Astrocyte (in vitro differentiated cells and primary cell): ENCODE results near the gene BTBD10. TPM values are rescaled to one million over a fixed set of nuclear protein-coding genes. Genes with fewer than 3 reads are reported as not detected.

Source experiments
- DNase-seq: peaks from one replicate; pipeline ENCODE4 v3.0.0-alpha.2; 2010; ENCODE audit warnings: low read depth
- FAIRE-seq: peaks from 2 replicates; lab custom pipeline; 2011; peaks lifted over from hg19 to GRCh38; lab: Jason Lieb, UNC
- H2AFZ ChIP-seq: 2 replicates; pipeline ENCODE4 v1.6.0; 2012; ENCODE audit warnings: low read depth, low read length, inconsistent platforms
- H3K27ac ChIP-seq: 2 replicates; pipeline ENCODE4 v1.5.1; 2011; ENCODE audit warnings: low read depth, low read length, inconsistent platforms
- H3K27me3 ChIP-seq: 2 replicates; pipeline ENCODE4 v1.6.0; 2011; ENCODE audit warnings: low read length, inconsistent platforms; ENCODE audit not compliant: insufficient read depth
- H3K36me3 ChIP-seq: 2 replicates; pipeline ENCODE4 v1.5.1; 2011; ENCODE audit warnings: low read length, inconsistent platforms; ENCODE audit not compliant: insufficient read depth
- H3K4me1 ChIP-seq: 2 replicates; pipeline ENCODE4 v1.5.1; 2011; ENCODE audit warnings: low read length, inconsistent platforms; ENCODE audit not compliant: insufficient read depth
- H3K4me2 ChIP-seq: 2 replicates; pipeline ENCODE4 v1.6.0; 2012; ENCODE audit warnings: low read length, inconsistent platforms
- H3K4me3 ChIP-seq: 2 replicates; pipeline ENCODE4 v1.5.1; 2011; ENCODE audit warnings: low read depth, mild to moderate bottlenecking, low read length, inconsistent platforms; ENCODE audit not compliant: insufficient read depth
- H3K79me2 ChIP-seq: 2 replicates; pipeline ENCODE4 v1.6.0; 2012; ENCODE audit warnings: mild to moderate bottlenecking, low read length, inconsistent platforms; ENCODE audit not compliant: insufficient read depth
- H3K9ac ChIP-seq: 2 replicates; pipeline ENCODE4 v1.6.0; 2012; ENCODE audit warnings: mild to moderate bottlenecking, low read length, inconsistent platforms
- H3K9me3 ChIP-seq: 2 replicates; pipeline ENCODE4 v1.5.1; 2012; ENCODE audit warnings: low read depth, mild to moderate bottlenecking, low read length, inconsistent platforms; ENCODE audit not compliant: insufficient read depth
- H4K20me1 ChIP-seq: 2 replicates; pipeline ENCODE4 v1.6.0; 2012; ENCODE audit warnings: low read length, inconsistent platforms; ENCODE audit not compliant: insufficient read depth
- H3K27ac Mint-ChIP-seq: one replicate; pipeline ENCODE4 v1.8.0; 2021; ENCODE audit warnings: mild to moderate bottlenecking, mixed read lengths; ENCODE audit not compliant: unreplicated experiment
- H3K27me3 Mint-ChIP-seq: one replicate; pipeline ENCODE4 v1.8.0; 2021; ENCODE audit warnings: low read depth, mixed read lengths; ENCODE audit not compliant: unreplicated experiment
- H3K36me3 Mint-ChIP-seq: one replicate; pipeline ENCODE4 v1.8.0; 2021; ENCODE audit warnings: low read depth, mixed read lengths; ENCODE audit not compliant: unreplicated experiment
- H3K4me1 Mint-ChIP-seq: one replicate; pipeline ENCODE4 v1.8.0; 2021; ENCODE audit warnings: low read depth, mixed read lengths; ENCODE audit not compliant: unreplicated experiment
- H3K4me3 Mint-ChIP-seq: one replicate; pipeline ENCODE4 v1.8.0; 2021; ENCODE audit warnings: mild to moderate bottlenecking, moderate library complexity, mixed read lengths; ENCODE audit not compliant: unreplicated experiment
- H3K9me3 Mint-ChIP-seq: one replicate; pipeline ENCODE4 v1.8.0; 2021; ENCODE audit warnings: mild to moderate bottlenecking, mixed read lengths; ENCODE audit not compliant: unreplicated experiment
- CTCF ChIP-seq: IDR thresholded peaks from 2 replicates; pipeline ENCODE4 v1.5.1; 2011; ENCODE audit warnings: low read depth, mild to moderate bottlenecking, inconsistent platforms, low read length, moderate library complexity; ENCODE audit not compliant: insufficient read depth
- EZH2 ChIP-seq: IDR thresholded peaks from 2 replicates; pipeline ENCODE4 v1.6.1; 2012; ENCODE audit warnings: mild to moderate bottlenecking, low read length, inconsistent platforms; ENCODE audit not compliant: insufficient read depth
- total RNA-seq: library from RNA; stranded (reverse); gene quantifications from 2 replicates; pipeline ENCODE4 v1.2.1, GENCODE V29; 2021

BTBD10 gene
- total RNA-seq, 1 donor from 2014 or later = 58.9 TPM

- peak; percentile 45 for DNase-seq
- peak overlapping the region; percentile 94 for H2AFZ ChIP-seq
These were observed 616 bp downstream of the BTBD10 start for GRCh38 chr11:13462311-13462900.

GRCh38 chr11:13461291-13461690, 1.7 kb downstream of the BTBD10 start:
- no peak overlapping the region for H3K27ac ChIP-seq
- no peak for TF ChIP-seq EZH2
- TF ChIP-seq CTCF = no peak
- H3K4me2 ChIP-seq = peak overlapping the region; percentile 97
- no peak overlapping the region for H3K4me3 ChIP-seq
- H3K4me1 ChIP-seq = peaks cover 6% of the 10 kb centered on the region
- no peaks in the 10 kb centered on the region for H3K36me3 ChIP-seq
- peak overlapping the region; percentile 97 for H3K27ac Mint-ChIP-seq
- H3K4me1 Mint-ChIP-seq = peaks cover 24% of the 10 kb centered on the region
- peak overlapping the region; percentile 97 for H3K4me3 Mint-ChIP-seq
- H3K79me2 ChIP-seq = peaks cover 63% of the 10 kb centered on the region
- FAIRE-seq = no peak
- no peaks in the 10 kb centered on the region for H3K27me3 ChIP-seq
- H3K36me3 Mint-ChIP-seq = peaks cover 2% of the 10 kb centered on the region
- no peaks in the 10 kb centered on the region for H3K9me3 Mint-ChIP-seq
- H4K20me1 ChIP-seq = peaks cover 30% of the 10 kb centered on the region
- no peaks in the 10 kb centered on the region for H3K27me3 Mint-ChIP-seq
- H3K9me3 ChIP-seq = no peaks in the 10 kb centered on the region
- no peak overlapping the region for H2AFZ ChIP-seq
- DNase-seq = no peak
- peak overlapping the region; percentile 93 for H3K9ac ChIP-seq

More at GRCh38 chr11:13462311-13462900, 616 bp downstream of the BTBD10 start:
- H3K27ac Mint-ChIP-seq = peak overlapping the region; percentile 97
- Histone ChIP-seq H3K36me3 (no peaks in the 10 kb centered on the region), H3K4me1 (peaks cover 6% of the 10 kb centered on the region), H3K4me2 (peak overlapping the region; percentile 97), H3K4me3 (peak overlapping the region; percentile 93), H3K27me3 (no peaks in the 10 kb centered on the region), H3K9ac (peak overlapping the region; percentile 93), H3K79me2 (peaks cover 53% of the 10 kb centered on the region), H3K27ac (peak overlapping the region; percentile 82), H3K9me3 (no peaks in the 10 kb centered on the region), H4K20me1 (peaks cover 24% of the 10 kb centered on the region)
- TF ChIP-seq CTCF (no peak), EZH2 (no peak)
- H3K9me3 Mint-ChIP-seq = no peaks in the 10 kb centered on the region
- peak overlapping the region; percentile 97 for H3K4me3 Mint-ChIP-seq
- peaks cover 2% of the 10 kb centered on the region for H3K36me3 Mint-ChIP-seq
- H3K4me1 Mint-ChIP-seq = peaks cover 24% of the 10 kb centered on the region
- H3K27me3 Mint-ChIP-seq = no peaks in the 10 kb centered on the region
- no peak for FAIRE-seq

- Histone ChIP-seq H3K4me1 (peaks cover 3% of the 10 kb centered on the region), H3K36me3 (no peaks in the 10 kb centered on the region), H3K4me2 (no peak overlapping the region), H3K27ac (no peak overlapping the region), H4K20me1 (peaks cover 65% of the 10 kb centered on the region), H3K4me3 (no peak overlapping the region), H3K9ac (no peak overlapping the region), H2AFZ (no peak overlapping the region), H3K79me2 (peaks cover 100% of the 10 kb centered on the region), H3K9me3 (no peaks in the 10 kb centered on the region), H3K27me3 (no peaks in the 10 kb centered on the region)
- no peak for FAIRE-seq
- no peak for TF ChIP-seq EZH2
- no peak for TF ChIP-seq CTCF
- Mint-ChIP-seq H3K27me3 (no peaks in the 10 kb centered on the region), H3K4me3 (no peak overlapping the region), H3K36me3 (peaks cover 2% of the 10 kb centered on the region), H3K4me1 (peaks cover 26% of the 10 kb centered on the region), H3K27ac (no peak overlapping the region), H3K9me3 (no peaks in the 10 kb centered on the region)
- DNase-seq = no peak
These were observed 12.1 kb downstream of the BTBD10 start for GRCh38 chr11:13450832-13451397.
